ENCODE results near the gene VPS36.
"Not testable (repeated sequence)": the region's sequence is repeated elsewhere in the genome, so short reads cannot be mapped to it uniquely, and the experiment has no call there.

DNA sequence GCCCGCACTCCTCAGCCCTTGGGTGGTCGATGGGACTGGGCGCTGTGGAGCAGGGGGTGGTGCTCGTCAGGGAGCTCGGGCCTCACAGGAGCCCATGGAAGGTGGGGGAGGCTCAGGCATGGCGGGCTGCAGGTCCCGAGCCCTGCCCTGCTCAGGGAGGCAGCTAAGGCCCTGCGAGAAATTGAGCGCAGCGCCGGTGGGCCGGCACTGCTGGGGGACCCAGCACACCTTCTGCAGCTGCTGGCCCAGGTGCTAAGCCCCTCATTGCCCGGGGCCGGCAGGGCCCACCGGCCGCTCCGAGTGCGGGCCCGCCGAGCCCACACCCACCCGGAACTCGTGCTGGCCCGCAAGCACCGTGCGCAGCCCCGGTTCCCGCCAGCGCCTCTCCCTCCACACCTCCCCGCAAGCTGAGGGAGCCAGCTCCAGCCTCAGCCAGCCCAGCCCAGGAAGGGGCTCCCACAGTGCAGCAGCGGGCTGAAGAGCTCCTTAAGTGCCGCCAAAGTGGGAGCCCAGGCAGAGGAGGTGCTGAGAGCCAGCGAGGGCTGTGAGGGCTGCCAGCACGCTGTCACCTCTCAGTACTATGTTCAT is 42.3 kb downstream of the VPS36 start:
- TF ChIP-seq, protein P1, sequence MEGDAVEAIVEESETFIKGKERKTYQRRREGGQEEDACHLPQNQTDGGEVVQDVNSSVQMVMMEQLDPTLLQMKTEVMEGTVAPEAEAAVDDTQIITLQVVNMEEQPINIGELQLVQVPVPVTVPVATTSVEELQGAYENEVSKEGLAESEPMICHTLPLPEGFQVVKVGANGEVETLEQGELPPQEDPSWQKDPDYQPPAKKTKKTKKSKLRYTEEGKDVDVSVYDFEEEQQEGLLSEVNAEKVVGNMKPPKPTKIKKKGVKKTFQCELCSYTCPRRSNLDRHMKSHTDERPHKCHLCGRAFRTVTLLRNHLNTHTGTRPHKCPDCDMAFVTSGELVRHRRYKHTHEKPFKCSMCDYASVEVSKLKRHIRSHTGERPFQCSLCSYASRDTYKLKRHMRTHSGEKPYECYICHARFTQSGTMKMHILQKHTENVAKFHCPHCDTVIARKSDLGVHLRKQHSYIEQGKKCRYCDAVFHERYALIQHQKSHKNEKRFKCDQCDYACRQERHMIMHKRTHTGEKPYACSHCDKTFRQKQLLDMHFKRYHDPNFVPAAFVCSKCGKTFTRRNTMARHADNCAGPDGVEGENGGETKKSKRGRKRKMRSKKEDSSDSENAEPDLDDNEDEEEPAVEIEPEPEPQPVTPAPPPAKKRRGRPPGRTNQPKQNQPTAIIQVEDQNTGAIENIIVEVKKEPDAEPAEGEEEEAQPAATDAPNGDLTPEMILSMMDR (IDR thresholded peaks at IDR 0.05) = not testable (repeated sequence)
- TF ChIP-seq POLR2A, POLR2AphosphoS5 (IDR thresholded peaks at IDR 0.05): not testable (repeated sequence)

All from breast epithelium (tissue), 3 donors.